BLaER1 (cell line): ENCODE measurements around the gene PTPRD.
"Not testable (repeated sequence)": the region's sequence is repeated elsewhere in the genome, so short reads cannot be mapped to it uniquely, and the experiment has no call there.

Source experiments
- H3K27ac ChIP-seq: shearing (Covaris generic); formaldehyde crosslinking; 2 replicates; pipeline ENCODE4 v1.8.1; 2022
- H3K27me3 ChIP-seq: shearing (Covaris generic); formaldehyde crosslinking; 2 replicates; pipeline ENCODE4 v1.8.1; 2022
- H3K36me3 ChIP-seq: shearing (Covaris generic); formaldehyde crosslinking; 2 replicates; pipeline ENCODE4 v1.8.1; 2022
- H3K4me1 ChIP-seq: shearing (Covaris generic); formaldehyde crosslinking; 2 replicates; pipeline ENCODE4 v1.8.1; 2022
- H3K4me2 ChIP-seq: shearing (Covaris generic); formaldehyde crosslinking; 2 replicates; pipeline ENCODE4 v1.8.1; 2022
- H3K4me3 ChIP-seq: shearing (Covaris generic); formaldehyde crosslinking; 2 replicates; pipeline ENCODE4 v1.8.1; 2022
- H3K9ac ChIP-seq: shearing (Covaris generic); formaldehyde crosslinking; 2 replicates; pipeline ENCODE4 v1.8.1; 2022
- H3K9me3 ChIP-seq: shearing (Covaris generic); formaldehyde crosslinking; 2 replicates; pipeline ENCODE4 v1.8.1; 2022
- H4K20me1 ChIP-seq: shearing (Covaris generic); formaldehyde crosslinking; 2 replicates; pipeline ENCODE4 v1.8.1; 2022
- Cebpa-rat ChIP-seq: shearing (Covaris generic); IDR thresholded peaks from 2 replicates; pipeline ENCODE4 v1.8.1; 2022

PTPRD gene

GRCh38 chr9:10523164-10523563, 89.6 kb downstream of the PTPRD start:
- TF ChIP-seq Cebpa-rat: no peak
- Histone ChIP-seq H3K4me1 (no peaks in the 10 kb centered on the region), H3K27me3 (no peaks in the 10 kb centered on the region), H3K36me3 (no peaks in the 10 kb centered on the region), H3K9me3 (no peaks in the 10 kb centered on the region), H3K4me2 (no peak overlapping the region), H3K9ac (no peak overlapping the region), H3K4me3 (no peak overlapping the region), H4K20me1 (no peaks in the 10 kb centered on the region), H3K27ac (no peak overlapping the region)

GRCh38 chr9:10512144-10512543, 100.7 kb downstream of the PTPRD start:
- Histone ChIP-seq H3K9ac (no peak overlapping the region), H3K27me3 (no peaks in the 10 kb centered on the region), H3K4me2 (no peak overlapping the region), H3K27ac (no peak overlapping the region), H3K4me3 (no peak overlapping the region), H3K4me1 (no peaks in the 10 kb centered on the region), H3K9me3 (no peaks in the 10 kb centered on the region; the same call in 1 of the 2 replicates), H4K20me1 (no peaks in the 10 kb centered on the region), H3K36me3 (no peaks in the 10 kb centered on the region)
- peak; percentile 30; the same call in 1 of the 2 replicates for TF ChIP-seq Cebpa-rat

- Histone ChIP-seq H4K20me1 (no peaks in the 10 kb centered on the region), H3K4me1 (no peaks in the 10 kb centered on the region), H3K36me3 (no peaks in the 10 kb centered on the region), H3K27ac (no peak overlapping the region), H3K4me2 (no peak overlapping the region), H3K9ac (no peak overlapping the region), H3K9me3 (no peaks in the 10 kb centered on the region), H3K27me3 (no peaks in the 10 kb centered on the region), H3K4me3 (no peak overlapping the region)
- no peak for TF ChIP-seq Cebpa-rat
Observed at GRCh38 chr9:10488937-10489336, 123.9 kb downstream of the PTPRD start.

- Histone ChIP-seq H3K4me1 (no peaks in the 10 kb centered on the region), H3K4me3 (no peak overlapping the region), H3K9ac (no peak overlapping the region), H3K27me3 (no peaks in the 10 kb centered on the region), H3K9me3 (no peaks in the 10 kb centered on the region), H3K4me2 (no peak overlapping the region), H3K27ac (no peak overlapping the region), H3K36me3 (no peaks in the 10 kb centered on the region), H4K20me1 (no peaks in the 10 kb centered on the region)
- no peak for TF ChIP-seq Cebpa-rat
Observed at GRCh38 chr9:10479172-10479571, 133.6 kb downstream of the PTPRD start.

- not testable (repeated sequence) for H4K20me1 ChIP-seq, H3K4me2 ChIP-seq, H3K4me3 ChIP-seq, H3K27me3 ChIP-seq, H3K9ac ChIP-seq, H3K4me1 ChIP-seq, H3K36me3 ChIP-seq, H3K9me3 ChIP-seq, H3K27ac ChIP-seq
Observed at GRCh38 chr9:10449201-10449617, 163.6 kb downstream of the PTPRD start.

GRCh38 chr9:10447036-10447435, 165.8 kb downstream of the PTPRD start:
- Histone ChIP-seq H3K4me3 (no peak overlapping the region), H3K9ac (no peak overlapping the region), H3K27me3 (no peaks in the 10 kb centered on the region), H3K36me3 (no peaks in the 10 kb centered on the region), H3K4me1 (no peaks in the 10 kb centered on the region), H3K9me3 (no peaks in the 10 kb centered on the region), H3K27ac (no peak overlapping the region), H4K20me1 (no peaks in the 10 kb centered on the region), H3K4me2 (no peak overlapping the region)
- no peak for TF ChIP-seq Cebpa-rat

- Histone ChIP-seq H3K4me1 (no peaks in the 10 kb centered on the region), H3K27me3 (no peaks in the 10 kb centered on the region), H3K4me2 (no peak overlapping the region), H3K4me3 (no peak overlapping the region), H3K36me3 (no peaks in the 10 kb centered on the region), H3K9ac (no peak overlapping the region), H4K20me1 (no peaks in the 10 kb centered on the region), H3K9me3 (no peaks in the 10 kb centered on the region), H3K27ac (no peak overlapping the region)
- TF ChIP-seq Cebpa-rat: no peak
Observed at GRCh38 chr9:10443868-10444204, 169.0 kb downstream of the PTPRD start.

- Histone ChIP-seq H3K4me1 (no peaks in the 10 kb centered on the region), H3K4me3 (no peak overlapping the region), H3K9me3 (no peaks in the 10 kb centered on the region), H4K20me1 (no peaks in the 10 kb centered on the region), H3K9ac (no peak overlapping the region), H3K27ac (no peak overlapping the region), H3K27me3 (no peaks in the 10 kb centered on the region), H3K4me2 (no peak overlapping the region), H3K36me3 (no peaks in the 10 kb centered on the region)
- TF ChIP-seq Cebpa-rat: no peak
Observed at GRCh38 chr9:10443181-10443867, 169.5 kb downstream of the PTPRD start.

GRCh38 chr9:10438955-10439354, 173.8 kb downstream of the PTPRD start:
- no peaks in the 10 kb centered on the region for H3K4me1 ChIP-seq
- no peaks in the 10 kb centered on the region for H4K20me1 ChIP-seq
- no peaks in the 10 kb centered on the region for H3K36me3 ChIP-seq
- H3K27me3 ChIP-seq: no peaks in the 10 kb centered on the region
- H3K4me2 ChIP-seq: no peak overlapping the region
- no peak overlapping the region for H3K27ac ChIP-seq
- TF ChIP-seq Cebpa-rat: no peak
- no peak overlapping the region for H3K4me3 ChIP-seq
- H3K9ac ChIP-seq: no peak overlapping the region
- no peaks in the 10 kb centered on the region for H3K9me3 ChIP-seq

- no peak for TF ChIP-seq Cebpa-rat
- Histone ChIP-seq H3K27ac (no peak overlapping the region), H3K4me3 (no peak overlapping the region)
Observed at GRCh38 chr9:10436756-10437155, 176.0 kb downstream of the PTPRD start.

GRCh38 chr9:10434412-10434811, 178.4 kb downstream of the PTPRD start:
- Histone ChIP-seq H3K4me3 (no peak overlapping the region), H3K9me3 (no peaks in the 10 kb centered on the region), H4K20me1 (no peaks in the 10 kb centered on the region), H3K27ac (no peak overlapping the region), H3K4me2 (no peak overlapping the region), H3K36me3 (no peaks in the 10 kb centered on the region), H3K4me1 (no peaks in the 10 kb centered on the region), H3K9ac (no peak overlapping the region), H3K27me3 (no peaks in the 10 kb centered on the region)
- no peak for TF ChIP-seq Cebpa-rat

More at GRCh38 chr9:10436756-10437155, 176.0 kb downstream of the PTPRD start:
- Histone ChIP-seq H3K36me3 (no peaks in the 10 kb centered on the region), H4K20me1 (no peaks in the 10 kb centered on the region), H3K4me1 (no peaks in the 10 kb centered on the region), H3K9me3 (no peaks in the 10 kb centered on the region), H3K27me3 (no peaks in the 10 kb centered on the region), H3K4me2 (no peak overlapping the region), H3K9ac (no peak overlapping the region)
